HS-27A (cell line): Measurements from ENCODE around the gene STRADA.
"Not testable (repeated sequence)": the region's sequence is repeated elsewhere in the genome, so short reads cannot be mapped to it uniquely, and the experiment has no call there.

Experiments
- DNase-seq: peaks from one replicate; pipeline ENCODE4 v3.0.0-alpha.2; 2012; ENCODE audit warnings: low read depth, missing footprints

Gene STRADA

DNA sequence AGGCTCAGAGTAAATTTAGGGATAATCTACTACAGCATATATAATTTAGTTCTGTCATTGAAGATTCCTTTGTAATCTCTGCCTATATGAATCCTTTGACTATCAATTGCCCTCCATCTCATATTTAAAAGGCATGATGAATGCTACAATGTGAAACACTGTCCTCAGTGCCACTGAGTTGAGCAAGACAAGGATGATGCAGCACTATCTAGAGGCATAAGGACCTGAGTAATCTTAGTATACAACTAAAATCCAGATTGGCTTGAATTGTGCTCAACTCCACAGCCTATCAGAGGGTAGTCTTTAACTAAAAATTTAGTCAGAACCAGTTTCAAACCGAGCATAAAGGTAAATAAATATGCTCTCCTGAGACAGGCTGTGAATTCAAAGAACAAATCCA is 11.6 kb upstream of the STRADA start:
- no peak for DNase-seq

DNA sequence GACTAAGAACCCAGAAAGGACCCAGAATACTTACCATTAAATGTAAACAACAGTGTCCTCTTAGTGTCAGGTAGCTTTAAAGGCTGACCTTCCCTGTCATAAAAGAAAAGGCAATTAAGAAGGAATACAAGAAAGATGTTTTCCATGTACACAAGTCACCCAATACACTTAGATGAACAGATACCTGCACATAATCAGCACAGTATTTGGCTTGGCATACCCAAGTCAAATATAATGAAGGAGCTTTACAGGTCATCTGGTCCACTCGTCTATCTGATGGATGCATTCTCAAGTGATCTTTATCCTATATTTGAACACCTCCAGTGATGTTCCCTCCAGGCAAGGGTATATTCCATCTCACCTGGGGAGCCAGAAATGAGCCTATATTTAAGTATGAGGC is 11.1 kb upstream of the STRADA start:
- no peak for DNase-seq

DNA sequence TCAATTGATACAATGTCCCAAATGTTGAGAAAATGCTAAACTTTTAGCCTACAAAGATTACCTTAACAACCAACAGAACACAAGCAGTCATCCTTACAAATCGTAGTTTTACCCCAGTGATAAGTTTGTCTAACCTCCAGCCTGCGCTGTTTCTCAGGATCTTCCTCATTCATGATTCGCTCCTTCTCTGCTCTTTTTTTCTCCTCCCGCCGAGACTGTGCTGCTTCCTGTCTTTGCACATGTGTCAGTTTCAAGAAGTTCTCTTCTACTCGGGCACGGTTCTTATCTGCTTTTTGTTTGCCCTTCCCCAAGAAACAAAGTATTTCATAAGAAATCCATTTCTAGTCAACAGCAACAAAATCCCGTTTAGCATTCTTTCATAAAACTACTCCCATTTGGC is 10.2 kb upstream of the STRADA start:
- DNase-seq = no peak

DNA sequence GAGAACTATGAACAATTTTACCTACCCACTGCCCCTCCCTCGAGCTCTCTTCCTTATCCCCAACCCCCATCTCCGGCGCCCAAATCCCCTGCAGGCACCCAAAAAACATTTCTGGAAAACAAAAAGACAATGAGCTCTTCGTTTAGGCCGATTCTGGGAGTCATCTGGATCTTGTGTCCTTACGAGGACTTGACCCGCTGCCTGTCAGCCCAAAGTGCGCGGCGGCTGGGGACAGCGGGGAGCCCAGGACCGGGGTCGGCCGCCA is 524 bp downstream of the STRADA start:
- DNase-seq = peak; percentile 0

DNA sequence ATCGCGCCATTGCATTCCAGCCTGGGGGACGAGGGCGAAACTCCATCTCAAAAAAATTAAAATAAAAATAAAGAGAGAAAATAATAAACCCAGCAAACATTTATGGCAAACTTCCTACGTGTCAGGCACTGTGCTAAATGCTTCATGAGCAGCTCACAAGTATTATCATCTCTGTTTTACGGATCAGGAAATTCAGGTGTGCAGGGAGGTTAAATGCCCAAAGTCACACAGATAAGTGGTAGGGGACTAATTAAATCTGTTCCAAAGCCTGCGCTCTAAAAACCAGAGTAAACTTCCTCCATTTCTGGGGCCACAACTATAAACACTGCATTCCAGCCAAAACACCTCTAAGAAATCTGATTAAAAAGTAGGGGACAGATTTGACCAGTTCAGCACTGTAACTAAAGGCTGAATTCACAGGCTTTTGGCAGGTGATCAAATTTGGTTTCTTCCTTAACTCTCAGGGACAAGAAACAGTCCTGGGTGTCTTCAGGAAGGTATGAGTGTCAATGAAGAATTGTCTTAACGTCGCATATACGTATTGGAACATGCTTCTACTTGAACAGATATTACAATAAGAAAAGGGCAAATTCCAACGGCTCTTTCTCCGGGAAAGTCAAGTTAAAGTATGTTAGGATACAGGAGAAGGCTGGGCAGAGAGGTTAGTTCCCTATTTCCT is 996 bp downstream of the STRADA start:
- no peak for DNase-seq

DNA sequence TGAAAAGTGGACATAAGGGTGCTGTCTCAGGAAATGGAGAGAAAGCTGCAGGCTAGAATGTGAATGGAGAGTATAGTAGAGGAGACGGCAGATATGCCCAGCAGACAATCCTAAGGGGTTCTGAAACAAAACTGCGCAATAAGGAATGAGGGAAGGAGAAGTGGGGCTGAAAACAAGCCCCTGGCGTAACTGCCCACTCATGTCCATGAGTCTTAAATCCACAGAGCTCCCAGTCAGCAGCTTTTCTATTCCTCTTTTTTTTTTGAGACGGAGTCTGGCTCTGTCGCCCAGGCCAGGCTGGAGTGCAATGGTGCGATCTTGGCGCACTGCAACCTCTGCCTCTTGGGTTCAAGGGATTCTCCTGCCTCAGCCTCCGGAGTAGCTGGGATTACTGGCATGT is 5.9 kb downstream of the STRADA start:
- DNase-seq = no peak

DNA sequence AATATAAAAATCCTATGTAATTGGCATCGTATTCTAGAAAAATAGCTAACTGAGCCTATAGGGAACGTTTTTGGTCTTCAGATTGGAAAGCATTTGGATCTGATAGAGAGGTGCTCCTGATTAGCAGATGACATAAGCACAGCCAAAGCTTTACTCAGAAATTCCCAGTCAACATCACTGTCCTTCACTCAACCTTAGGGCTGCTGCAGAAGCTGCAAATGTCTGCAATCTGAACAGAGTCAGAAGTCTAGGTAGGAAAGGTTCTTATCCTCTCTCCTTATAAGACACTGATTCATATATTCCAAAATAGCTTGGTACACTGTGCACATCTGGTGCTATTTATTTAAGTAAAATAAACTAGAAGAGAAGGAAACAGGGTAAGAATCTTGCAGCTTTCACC is 19.2 kb downstream of the STRADA start:
- DNase-seq = no peak

DNA sequence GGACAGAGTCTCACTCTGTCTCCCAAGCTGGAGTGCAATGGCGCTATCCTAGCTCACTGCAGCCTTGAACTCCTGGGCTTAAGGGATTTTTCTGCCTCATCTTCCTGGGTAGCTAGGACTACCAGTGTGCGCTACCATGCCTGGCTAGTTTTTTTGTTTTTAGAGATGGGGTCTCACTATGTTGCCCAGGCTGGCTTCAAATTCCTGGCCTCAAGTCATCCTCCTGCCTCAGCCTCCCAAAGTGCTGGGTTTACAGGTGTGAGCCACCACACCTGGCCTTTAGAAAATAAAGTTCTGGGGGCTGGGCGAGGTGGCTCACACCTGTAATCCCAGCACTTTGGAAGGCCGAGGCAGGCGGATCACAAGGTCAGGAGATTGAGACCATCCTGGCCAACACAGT is 21.4 kb downstream of the STRADA start:
- not testable (repeated sequence) for DNase-seq

DNA sequence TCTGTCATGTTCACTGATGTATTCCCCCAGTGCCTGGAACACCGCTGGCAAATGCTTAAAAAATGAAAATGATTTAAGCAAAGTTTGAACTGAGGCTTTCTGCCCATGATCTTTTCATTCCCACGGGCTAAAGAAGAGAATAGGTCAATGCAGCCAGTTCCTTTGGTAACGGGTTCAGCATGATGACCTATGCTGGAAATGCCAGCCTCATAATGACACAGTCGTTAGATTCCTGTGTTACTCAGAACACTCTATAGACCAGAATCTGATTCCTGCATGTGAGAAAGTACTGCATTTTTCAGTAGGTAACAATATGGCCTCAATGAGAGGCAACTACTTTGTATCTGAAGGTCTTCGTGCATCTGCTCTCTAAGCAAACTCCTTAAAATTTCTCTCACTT is 22.6 kb downstream of the STRADA start:
- DNase-seq = no peak

DNA sequence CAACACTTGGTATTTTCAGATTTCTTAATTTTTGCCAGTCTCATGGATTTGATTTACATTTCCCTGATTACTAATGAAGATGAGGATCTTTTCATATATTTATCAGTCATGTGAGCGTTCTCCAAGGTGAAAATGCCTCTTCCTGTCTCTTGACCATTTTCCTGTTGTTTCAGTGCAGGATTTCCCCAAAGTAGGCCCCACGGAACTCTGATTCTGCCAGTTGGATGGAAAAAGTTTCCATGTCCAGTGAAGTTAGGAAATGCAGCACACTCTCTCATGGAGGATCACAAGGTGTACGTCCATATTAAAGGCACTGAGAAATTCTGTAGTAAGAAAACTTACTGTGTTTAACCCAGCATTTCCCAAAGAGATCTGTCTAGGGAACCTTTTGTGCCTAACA is 25.2 kb downstream of the STRADA start:
- DNase-seq = no peak

DNA sequence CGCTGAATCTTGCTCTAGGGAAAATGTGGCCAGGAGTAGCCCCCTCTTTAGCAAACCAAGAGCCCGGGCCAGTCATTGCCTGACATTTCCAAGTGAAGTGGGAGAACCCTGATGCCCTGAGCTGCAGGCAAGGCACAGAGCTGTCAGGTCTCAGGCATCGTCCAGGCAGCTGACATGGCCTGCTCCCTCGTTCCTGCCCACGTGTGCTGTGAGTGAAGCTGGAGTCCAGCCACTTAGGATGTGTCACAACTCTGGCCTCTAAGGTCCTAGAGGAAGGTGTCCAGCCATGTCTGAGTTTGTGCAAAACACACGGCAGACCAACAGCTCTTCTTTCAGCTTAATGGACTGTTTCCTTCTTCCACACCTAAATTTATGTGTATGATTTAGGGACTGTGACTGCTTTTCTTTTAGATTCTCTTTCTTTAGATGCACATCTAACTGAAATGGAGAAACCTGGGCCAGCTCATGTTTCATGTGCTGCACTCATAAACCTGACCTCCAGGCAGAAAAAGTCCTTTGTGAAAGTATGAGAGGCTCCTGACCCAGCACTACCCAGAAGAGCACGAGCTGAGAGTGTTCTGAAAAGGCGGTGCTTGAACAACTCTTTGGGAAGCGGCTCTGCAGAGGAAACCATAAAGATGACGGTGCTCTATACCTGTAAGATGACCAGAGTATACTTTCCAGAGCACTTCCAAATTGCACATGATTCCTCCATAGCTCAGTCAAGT is 26.9 kb downstream of the STRADA start:
- DNase-seq = no peak

DNA sequence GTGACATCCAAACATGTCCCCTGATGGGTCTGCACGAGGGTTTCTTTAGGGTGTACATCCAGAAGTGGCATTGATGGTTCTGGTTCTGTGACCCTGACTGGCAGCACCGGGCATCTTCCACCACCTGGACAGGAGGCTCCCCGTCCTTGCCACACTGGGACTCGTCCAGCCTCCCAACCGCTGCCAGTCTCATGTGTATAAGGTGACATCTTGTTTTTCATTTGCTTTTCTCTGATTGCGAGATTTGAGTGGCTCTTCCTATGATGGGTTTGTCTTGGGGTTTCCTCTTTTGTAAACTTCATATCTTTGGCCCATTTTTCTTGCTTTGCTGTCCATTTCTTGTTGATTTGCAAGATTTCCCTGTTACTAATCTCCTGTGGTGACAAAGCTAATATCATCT is 32.5 kb downstream of the STRADA start:
- DNase-seq = no peak

DNA sequence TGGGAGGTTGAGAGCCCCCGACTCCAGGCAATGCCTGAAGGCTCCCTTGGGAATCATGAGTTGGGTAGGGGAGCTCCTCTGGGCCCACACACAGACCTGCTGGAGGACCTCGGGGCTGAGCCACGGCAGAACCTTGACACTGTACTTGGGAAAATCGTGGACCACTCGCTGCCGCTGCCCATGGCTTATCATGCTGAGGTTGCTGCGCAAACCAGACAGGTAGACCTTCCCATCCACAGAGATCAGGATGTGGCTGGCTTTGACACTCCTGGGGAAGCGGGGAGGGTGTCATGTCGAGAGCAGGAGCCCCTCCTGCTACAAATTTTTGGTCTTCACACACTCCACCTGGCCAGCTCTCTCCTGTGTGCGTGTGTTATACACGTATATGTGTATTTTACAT is 34.4 kb downstream of the STRADA start:
- DNase-seq = no peak

DNA sequence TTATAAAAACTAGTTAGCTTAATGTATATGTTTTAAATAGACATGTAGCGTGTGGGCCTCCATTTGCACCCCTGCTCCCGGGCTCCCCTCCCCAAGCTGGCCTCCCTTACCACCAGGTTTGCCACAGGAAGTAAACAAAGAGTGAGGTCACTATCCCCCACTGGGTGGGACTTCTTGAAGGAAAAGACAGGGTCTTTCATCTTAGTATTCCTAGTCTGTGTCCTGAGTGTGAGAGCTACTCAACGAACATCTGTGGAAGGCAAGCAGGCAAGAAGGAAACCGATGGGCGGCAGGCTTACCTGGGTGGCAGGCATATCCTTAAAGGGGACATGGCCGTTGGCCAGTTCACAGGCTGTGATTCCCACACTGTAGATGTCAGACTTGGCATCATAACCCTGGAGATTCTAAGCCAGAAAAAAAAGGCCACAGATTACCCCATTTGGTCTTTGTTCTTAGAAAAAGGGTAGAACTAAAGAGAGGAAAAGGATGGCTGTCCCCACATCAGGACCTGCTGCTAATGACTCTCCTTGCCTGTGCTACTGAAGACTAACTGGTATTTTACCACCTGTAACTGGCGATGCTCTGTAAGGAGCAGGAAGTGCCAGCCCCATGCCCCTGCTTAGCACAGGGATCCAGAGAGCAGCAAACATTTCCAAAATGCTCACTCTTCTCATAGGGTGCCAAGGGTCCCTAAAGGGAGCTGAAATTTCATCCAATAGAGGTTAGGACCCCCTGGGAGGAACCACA is 35.1 kb downstream of the STRADA start:
- DNase-seq = no peak

DNA sequence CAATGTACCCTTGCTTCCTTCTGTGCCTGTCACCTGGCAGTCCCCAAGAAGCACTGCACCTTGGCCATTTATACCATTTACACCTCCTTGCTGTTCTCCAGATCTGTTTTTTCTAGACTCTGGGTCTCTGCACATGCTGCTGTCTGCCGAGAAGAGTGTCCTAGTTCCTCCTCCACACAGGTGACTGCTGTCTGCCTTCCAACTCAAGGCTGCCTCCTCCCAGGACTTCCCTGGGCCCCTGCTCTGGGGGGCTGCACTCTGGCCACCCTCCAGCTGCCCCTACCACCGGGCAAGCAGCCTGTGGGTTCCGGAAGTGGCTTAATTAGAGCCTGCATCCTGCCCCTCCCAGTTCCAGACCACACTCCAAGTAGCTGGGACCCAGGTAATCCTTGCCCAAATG is 35.9 kb downstream of the STRADA start:
- DNase-seq = no peak

DNA sequence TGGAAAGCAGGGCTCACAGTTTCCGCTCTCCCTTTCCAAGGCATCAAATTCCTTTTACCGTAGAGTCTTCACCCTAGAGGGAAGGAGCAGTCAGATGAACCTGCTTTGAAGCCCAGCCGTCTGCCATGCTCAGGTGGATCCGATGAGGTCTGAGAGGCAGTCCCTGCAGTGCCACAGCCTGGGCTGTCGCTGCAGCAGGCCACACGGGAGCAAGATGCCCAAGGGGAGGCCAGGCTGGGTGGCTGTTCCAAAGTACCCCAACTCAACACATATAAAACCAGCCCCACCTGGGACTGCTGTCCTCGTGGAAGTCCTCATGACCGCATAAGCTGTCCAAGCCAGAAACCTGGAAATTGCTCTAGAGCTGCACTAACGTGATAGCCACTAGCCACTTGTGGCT is 36.8 kb downstream of the STRADA start:
- no peak for DNase-seq

DNA sequence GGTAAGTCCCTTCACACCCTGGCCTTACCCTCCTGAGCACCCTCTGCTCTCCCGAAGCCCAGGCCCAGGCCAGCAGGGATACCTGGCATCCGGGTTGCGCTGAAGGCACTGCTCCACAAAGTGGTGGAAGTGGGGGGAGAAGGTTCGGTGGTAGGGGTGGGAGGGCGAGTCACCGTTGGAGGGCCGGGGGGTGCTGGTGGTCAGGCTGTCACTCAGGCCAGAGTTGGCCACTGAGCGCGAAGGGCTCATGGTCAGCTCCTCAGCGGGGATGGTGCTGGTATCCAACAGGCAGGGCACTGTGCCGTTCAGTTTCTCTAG is 37.4 kb downstream of the STRADA start:
- DNase-seq = no peak

DNA sequence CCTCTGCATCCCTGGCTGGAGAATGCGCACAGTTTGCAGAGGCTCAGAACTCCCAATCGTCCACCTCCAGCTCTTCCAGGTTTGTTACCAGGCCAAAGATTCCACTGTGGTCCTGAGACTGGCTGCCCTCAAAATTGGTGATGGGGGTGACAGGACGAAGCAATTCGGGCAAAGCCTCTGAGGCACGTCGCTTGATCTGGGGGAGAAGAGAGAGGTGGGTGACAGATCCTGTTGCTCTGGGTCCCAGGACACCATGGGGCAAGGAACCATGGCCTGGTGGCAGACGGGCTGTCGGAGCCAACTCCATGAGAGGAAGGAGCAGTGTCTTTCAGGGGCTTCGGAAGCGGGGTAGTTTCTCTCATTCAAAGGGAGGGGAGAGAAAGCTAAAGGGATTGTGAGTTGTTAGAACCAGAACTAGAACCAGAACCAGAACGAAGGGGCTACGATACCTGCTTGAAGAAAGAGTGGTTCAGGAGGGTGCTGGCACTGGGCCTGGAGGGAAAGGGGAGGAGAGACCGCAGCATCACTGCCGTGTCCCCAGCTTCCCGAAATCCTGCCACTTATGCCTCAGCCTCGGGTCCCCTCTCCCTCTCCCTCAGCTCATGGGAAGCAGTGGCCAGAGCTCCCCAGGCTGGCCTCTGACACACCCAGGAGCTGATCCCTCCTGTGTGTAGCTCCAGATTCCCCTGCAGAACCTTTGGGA is 37.9 kb downstream of the STRADA start:
- no peak for DNase-seq

DNA sequence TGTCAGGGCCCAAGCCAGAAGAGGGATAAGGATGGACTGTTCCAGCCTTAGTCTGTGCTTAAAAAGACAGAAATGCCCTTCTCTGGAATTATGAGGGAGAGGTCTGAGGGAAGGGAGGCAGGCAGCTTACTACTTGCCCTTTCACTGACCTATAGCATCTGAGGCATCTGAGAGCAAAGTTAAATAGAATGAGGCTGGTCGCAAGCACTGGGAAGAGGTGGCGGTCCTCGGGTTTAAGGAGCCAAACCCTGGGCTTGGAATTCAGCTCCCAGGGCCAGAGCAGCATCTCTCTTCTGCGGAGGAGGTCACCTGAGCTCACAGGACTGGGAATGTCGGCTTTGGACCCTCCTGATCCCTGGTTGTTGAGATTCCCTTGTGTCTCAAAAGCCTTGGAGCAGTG is 38.6 kb downstream of the STRADA start:
- no peak for DNase-seq

DNA sequence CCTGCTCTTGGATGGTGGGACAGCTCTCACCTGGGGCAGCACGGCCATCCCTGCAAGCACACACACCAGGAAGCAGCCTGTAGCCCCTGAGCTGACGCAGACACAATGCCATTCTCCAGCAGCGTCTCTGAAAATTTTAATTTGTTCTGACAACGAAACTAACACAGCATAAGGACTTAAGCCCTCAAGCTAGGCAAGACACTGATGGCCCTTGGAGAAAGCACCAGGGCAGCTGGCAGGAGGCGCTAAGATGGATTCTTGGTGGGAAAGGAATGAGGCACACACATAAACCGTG is 38.9 kb downstream of the STRADA start:
- DNase-seq = no peak

DNA sequence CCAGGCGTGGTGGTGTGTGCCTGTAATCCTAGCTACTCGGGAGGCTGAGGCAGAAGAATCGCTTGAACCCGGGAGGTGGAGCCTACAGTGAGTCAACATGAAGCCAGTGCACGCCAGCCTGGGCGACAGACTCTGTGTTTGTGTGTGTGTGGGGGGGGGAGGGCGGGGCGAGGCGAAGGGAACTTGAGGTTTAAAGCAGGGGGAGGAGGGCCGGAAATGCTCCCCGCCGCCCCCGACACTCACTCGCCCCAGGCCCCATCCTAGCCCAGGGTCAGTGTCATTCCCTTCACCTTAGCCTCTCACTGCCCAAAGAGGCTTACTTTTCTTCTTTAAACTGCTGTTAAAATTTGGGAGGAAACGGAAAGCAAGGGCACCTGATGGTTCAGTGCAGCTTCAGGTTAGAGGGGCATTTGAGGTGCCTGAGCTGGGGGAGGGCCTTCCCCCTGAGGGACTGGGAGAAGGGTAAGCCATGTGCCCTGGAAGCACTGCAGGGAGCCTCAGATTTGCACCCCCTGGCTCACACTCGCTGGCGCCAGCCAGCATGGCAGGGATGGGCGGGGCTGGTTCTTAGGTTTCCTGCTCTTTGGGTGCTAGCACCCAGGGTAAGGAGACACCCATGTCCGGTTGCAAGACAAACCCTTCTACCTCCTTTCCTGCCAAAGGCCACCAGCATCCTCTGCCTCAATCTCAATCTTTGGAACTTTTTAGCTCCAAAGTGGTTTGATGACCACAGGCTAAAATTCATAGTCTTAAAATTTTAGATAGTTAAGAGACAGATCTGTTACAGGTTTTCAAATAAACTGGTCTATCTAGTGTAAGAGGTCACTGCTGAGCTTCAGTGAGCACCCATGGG is 39.5 kb downstream of the STRADA start:
- no peak for DNase-seq

DNA sequence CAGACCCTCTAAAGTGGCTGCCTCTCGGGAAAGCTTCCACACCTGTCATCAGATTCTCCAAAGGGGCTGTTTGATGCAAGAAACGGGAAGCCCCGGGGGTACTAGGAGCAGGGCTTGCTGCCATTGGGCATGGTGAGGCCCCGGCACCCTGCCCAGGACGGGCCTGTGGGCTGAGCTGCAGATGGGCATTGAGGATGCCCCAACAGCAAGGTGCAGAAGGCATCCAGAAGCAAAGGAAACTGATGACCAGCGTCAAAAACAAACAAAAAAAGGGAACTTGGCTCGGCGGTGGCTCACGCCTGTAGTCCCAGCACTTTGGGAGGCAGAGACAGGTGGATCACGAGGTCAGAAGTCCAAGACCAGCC is 40.2 kb downstream of the STRADA start:
- no peak for DNase-seq
